SK-N-SH (cell line): ENCODE data around the gene GLIS1. TPM values are rescaled to one million over a fixed set of nuclear protein-coding genes. Genes with fewer than 3 reads are reported as not detected.

Experiments
- CTCF ChIA-PET: fragments of 300-600, 350-600 bp; formaldehyde crosslinking; extraction: SDS; loops from one replicate; lab custom pipeline; 2021; lab: Yijun Ruan, JAX
- POLR2A ChIA-PET: fragments of 350-600 bp; sonication (Branson Sonifier 250); formaldehyde crosslinking; extraction: SDS; loops from one replicate; lab custom pipeline; 2020; ENCODE audit warnings: antibody characterized with exemption, inconsistent platforms; lab: Yijun Ruan, JAX
- DNase-seq: peaks from one replicate; pipeline ENCODE4 v3.0.0; 2012
- H2AFZ ChIP-seq: fragments of 200-600 bp; sonication (generic); 2 replicates; pipeline ENCODE4 v1.8.1; 2016; ENCODE audit warnings: antibody characterized with exemption, mild to moderate bottlenecking, low read depth
- H3F3A ChIP-seq: fragments of 200-600 bp; sonication (generic); replicated peaks from 2 replicates; pipeline ENCODE3; 2016; ENCODE audit warnings: antibody characterized with exemption, mild to moderate bottlenecking; ENCODE audit not compliant: insufficient read depth
- H3K27ac ChIP-seq, 2 experiments: fragments of 200-500 bp in 1 of 2; fragments of 200-600 bp in 1 of 2; sonication (Bioruptor generic) in 1 of 2; sonication (generic), shearing (Covaris generic) in 1 of 2; 2 replicates each; pipeline versions ENCODE4 v1.5.1 to v1.6.1; 2014 to 2016; ENCODE audit warnings: low read depth in 2 of 2, inconsistent platforms in 1 of 2, low read length in 1 of 2, mild to moderate bottlenecking in 1 of 2, mixed read lengths in 1 of 2
- H3K27me3 ChIP-seq: fragments of 200-600 bp; sonication (generic), shearing (Covaris generic); 2 replicates; pipeline ENCODE4 v1.6.1; 2016; ENCODE audit warnings: mixed run types; ENCODE audit not compliant: insufficient read depth
- H3K36me3 ChIP-seq, 2 experiments: fragments of 200-500 bp in 1 of 2; fragments of 200-600 bp in 1 of 2; sonication (Bioruptor generic) in 1 of 2; sonication (generic) in 1 of 2; replicated peaks in 1 of 2; 2 replicates each; pipeline versions ENCODE3 to v1.5.1; 2014 to 2016; ENCODE audit warnings: low read length in 1 of 2, mild to moderate bottlenecking in 1 of 2; ENCODE audit not compliant: insufficient read depth in 2 of 2, control insufficient read depth in 1 of 2
- H3K4me1 ChIP-seq, 2 experiments: fragments of 200-500 bp in 1 of 2; fragments of 200-600 bp in 1 of 2; sonication (Bioruptor generic) in 1 of 2; sonication (generic), shearing (Covaris generic) in 1 of 2; 2 replicates each; pipeline versions ENCODE4 v1.5.1 to v1.6.1; 2014 to 2016; ENCODE audit warnings: low read depth in 1 of 2, low read length in 1 of 2, mixed run types in 1 of 2; ENCODE audit not compliant: insufficient read depth in 2 of 2, control insufficient read depth in 1 of 2
- H3K4me2 ChIP-seq: fragments of 200-600 bp; sonication (generic), shearing (Covaris generic); 2 replicates; pipeline ENCODE4 v1.6.1; 2017; ENCODE audit warnings: mixed run types
- H3K4me3 ChIP-seq, 2 experiments: fragments of 200-500 bp in 1 of 2; fragments of 200-600 bp in 1 of 2; sonication (Bioruptor generic) in 1 of 2; sonication (generic), shearing (Covaris generic) in 1 of 2; 2 replicates each; pipeline versions ENCODE4 v1.5.1 to v1.8.1; 2014 to 2016; ENCODE audit warnings: low read depth in 2 of 2, inconsistent platforms in 1 of 2, low read length in 1 of 2, mild to moderate bottlenecking in 1 of 2, mixed read lengths in 1 of 2, moderate library complexity in 1 of 2
- H3K79me2 ChIP-seq: fragments of 200-600 bp; sonication (generic); 2 replicates; pipeline ENCODE4 v1.8.1; 2017; ENCODE audit warnings: mild to moderate bottlenecking; ENCODE audit not compliant: insufficient read depth
- H3K9ac ChIP-seq: fragments of 200-600 bp; sonication (generic); 2 replicates; pipeline ENCODE4 v1.6.1; 2017; ENCODE audit warnings: mixed run types
- H3K9me2 ChIP-seq: fragments of 200-600 bp; sonication (generic); 2 replicates; pipeline ENCODE4 v1.6.1; 2017; ENCODE audit warnings: mixed run types
- H3K9me3 ChIP-seq: fragments of 200-600 bp; sonication (generic); 2 replicates; pipeline ENCODE4 v1.6.1; 2017; ENCODE audit warnings: mixed run types, mild to moderate bottlenecking, moderate library complexity
- H4K20me1 ChIP-seq: fragments of 200-600 bp; sonication (generic); 2 replicates; pipeline ENCODE4 v1.6.1; 2017; ENCODE audit warnings: mild to moderate bottlenecking, mixed run types; ENCODE audit not compliant: insufficient read depth
- CHD2 ChIP-seq: fragments of 150-350 bp; IDR thresholded peaks from 2 replicates; pipeline ENCODE4 v1.6.1; 2018; ENCODE audit warnings: low read length; ENCODE audit not compliant: partially characterized antibody
- CTCF ChIP-seq: fragments of 200-600 bp; sonication (generic); IDR thresholded peaks from 2 replicates; pipeline ENCODE4 v1.6.1; 2017; ENCODE audit warnings: antibody characterized with exemption, mild to moderate bottlenecking, moderate library complexity
- IRF3 ChIP-seq: fragments of 150-350 bp; IDR thresholded peaks from 2 replicates; pipeline ENCODE4 v1.6.1; 2016; ENCODE audit warnings: mild to moderate bottlenecking, low read depth, low read length
- MEF2A ChIP-seq: IDR thresholded peaks from 2 replicates; pipeline ENCODE4 v1.4.0; 2012; ENCODE audit warnings: low read depth, borderline replicate concordance
- RCOR1 ChIP-seq: fragments of 150-350 bp; IDR thresholded peaks from 2 replicates; pipeline ENCODE4 v1.6.1; 2017; ENCODE audit warnings: antibody characterized with exemption, low read length
- SIN3A ChIP-seq: IDR thresholded peaks from 2 replicates; pipeline ENCODE4 v1.6.1; 2012; ENCODE audit warnings: low read depth, mild to moderate bottlenecking, low read length, moderate library complexity, borderline replicate concordance
- TAF1 ChIP-seq: IDR thresholded peaks from 2 replicates; pipeline ENCODE4 v1.6.1; 2012; ENCODE audit warnings: low read depth, mild to moderate bottlenecking, low read length, moderate library complexity, borderline replicate concordance
- TEAD4 ChIP-seq: IDR thresholded peaks from 2 replicates; pipeline ENCODE4 v1.4.0; 2012; ENCODE audit warnings: mild to moderate bottlenecking, borderline replicate concordance; ENCODE audit not compliant: insufficient read depth
- USF2 ChIP-seq: fragments of 150-350 bp; IDR thresholded peaks from 2 replicates; pipeline ENCODE4 v1.6.1; 2017; ENCODE audit warnings: antibody characterized with exemption, low read length, low read depth, borderline replicate concordance
- WGBS: methylation state at CpG from one replicate; pipeline ENCODE4 v1.1.6; 2017; ENCODE audit warnings: low lambda C conversion rate; 5-methylcytosine and 5-hydroxymethylcytosine counted together
- polyA plus RNA-seq, 3 experiments: library from polyadenylated mRNA; depleted of rRNA; stranded (reverse); fragments of >200 nt; gene quantifications; 2 replicates each; pipeline ENCODE4 v1.2.3, GENCODE V29; 2012

GLIS1 gene
- polyA plus RNA-seq, 1 of the 3 experiments (the other 2 are of a cell fraction), result 0.13 TPM

- TF ChIP-seq TEAD4 (no peak), MEF2A (no peak)
- TF ChIP-seq, all 33 proteins: peak for 0
Observed at GRCh38 chr1:53507116-53507820, 231.7 kb downstream of the GLIS1 start (continued).

- no peak overlapping the region for H2AFZ ChIP-seq
- peaks cover 2 to 44% of the 10 kb centered on the region in 2 experiments; a peak in 3 of 4 replicates for H3K4me1 ChIP-seq
- H3K9me2 ChIP-seq, result no peaks in the 10 kb centered on the region
- H3K9me3 ChIP-seq, result no peaks in the 10 kb centered on the region
- peaks cover 7% of the 10 kb centered on the region for H3F3A ChIP-seq
- no peak for DNase-seq
- no peak overlapping the region for H3K27ac ChIP-seq
- TF ChIP-seq TAF1, result no peak
- TF ChIP-seq USF2, result no peak
- TF ChIP-seq CTCF, result no peak
- TF ChIP-seq IRF3, result no peak
- TF ChIP-seq CHD2, result no peak
- no peak for TF ChIP-seq SIN3A
- no peak for TF ChIP-seq RCOR1
- no peak overlapping the region for H3K9ac ChIP-seq
- no peaks in the 10 kb centered on the region for H4K20me1 ChIP-seq
- H3K4me2 ChIP-seq, result no peak overlapping the region
- ChIA-PET POLR2A (no interaction called here), CTCF (interaction anchor here (0.9 to 2.3 kb wide), 3 partner anchors 21 to 28 kb away, joined by 3 to 6 read pairs (median 4); no protein-coding TSS in a partner anchor)
- no peak overlapping the region for H3K4me3 ChIP-seq
- 93% methylated on average over 17 of the region's 25 CpGs for WGBS
- H3K79me2 ChIP-seq, result no peaks in the 10 kb centered on the region
- H3K27me3 ChIP-seq, result no peaks in the 10 kb centered on the region
- no peaks in the 10 kb centered on the region for H3K36me3 ChIP-seq
Observed at GRCh38 chr1:53506355-53507050, 232.5 kb downstream of the GLIS1 start.
